ENCODE data around the gene TMEM18.
"Not testable (repeated sequence)": the region's sequence is repeated elsewhere in the genome, so short reads cannot be mapped to it uniquely, and the experiment has no call there.

Gene TMEM18

DNA sequence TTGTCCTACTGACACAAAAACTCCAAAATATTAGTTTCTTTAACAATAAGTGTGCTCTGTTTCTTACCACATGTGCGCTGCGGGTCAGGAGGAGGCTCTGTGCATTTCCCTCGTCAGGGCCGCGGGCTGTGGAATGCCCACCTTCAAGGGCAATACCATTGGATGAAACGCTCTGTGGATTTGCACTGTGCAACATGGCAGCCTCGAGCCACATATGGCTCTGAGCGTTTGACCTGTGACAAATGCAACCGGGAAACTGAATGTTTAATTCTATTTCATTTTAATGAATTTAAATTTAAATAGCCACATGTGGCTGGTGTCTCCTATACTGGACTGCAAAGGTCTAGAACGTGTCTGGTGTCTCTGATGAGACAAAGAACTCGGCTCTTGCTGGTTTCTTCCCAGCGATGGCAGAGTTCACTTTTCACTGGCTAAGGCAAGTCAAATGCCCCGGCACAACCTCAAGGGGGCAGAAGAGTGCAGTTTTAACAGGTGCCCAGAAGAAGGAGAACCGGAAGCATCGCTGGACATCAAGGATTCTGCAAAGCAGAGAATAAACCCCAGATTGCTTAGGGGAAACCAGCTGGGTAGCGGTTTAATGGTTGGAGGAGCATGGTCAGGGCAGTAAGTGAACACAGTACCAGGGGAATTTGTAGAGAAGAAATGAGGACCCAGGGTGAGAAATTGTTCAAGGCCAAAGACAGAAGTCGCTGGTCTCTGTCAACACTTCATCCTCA, 37.0 kb upstream of the TMEM18 start:
- H3K27me3 ChIP-seq (ENCODE audit: insufficient read depth, low read length): no peaks in the 10 kb centered on the region
- no peak overlapping the region for H3K9ac ChIP-seq (ENCODE audit: low read depth, low read length)
- no peaks in the 10 kb centered on the region for H3K36me3 ChIP-seq (ENCODE audit: insufficient read depth, low read length)
- 72% methylated on average over 17 of the region's 17 CpGs for WGBS
- H3K9me3 ChIP-seq (ENCODE audit: insufficient read depth, low read depth, low read length): no peaks in the 10 kb centered on the region
- no peak overlapping the region for H3K27ac ChIP-seq (ENCODE audit: low read depth, low read length)
- no peak overlapping the region for H3K4me3 ChIP-seq (ENCODE audit: low read length)
- peaks cover 10% of the 10 kb centered on the region; the same call in 1 of the 2 replicates for H3K4me1 ChIP-seq (ENCODE audit: insufficient read depth, low read length)

GRCh38 chr2:710867-711665, 33.9 kb upstream of the TMEM18 start:
- Histone ChIP-seq H3K4me3 (ENCODE audit: low read length) (no peak overlapping the region), H3K36me3 (ENCODE audit: insufficient read depth, low read length) (no peaks in the 10 kb centered on the region), H3K4me1 (ENCODE audit: insufficient read depth, low read length) (peaks cover 6% of the 10 kb centered on the region; the same call in 1 of the 2 replicates), H3K9me3 (ENCODE audit: insufficient read depth, low read depth, low read length) (no peaks in the 10 kb centered on the region), H3K27ac (ENCODE audit: low read depth, low read length) (no peak overlapping the region), H3K9ac (ENCODE audit: low read depth, low read length) (no peak overlapping the region), H3K27me3 (ENCODE audit: insufficient read depth, low read length) (no peaks in the 10 kb centered on the region)
- 94% methylated on average over 4 of the region's 5 CpGs for WGBS

GRCh38 chr2:709138-709765, 32.0 kb upstream of the TMEM18 start:
- Histone ChIP-seq H3K36me3 (ENCODE audit: insufficient read depth, low read length) (no peaks in the 10 kb centered on the region), H3K27ac (ENCODE audit: low read depth, low read length) (no peak overlapping the region), H3K4me1 (ENCODE audit: insufficient read depth, low read length) (no peaks in the 10 kb centered on the region), H3K27me3 (ENCODE audit: insufficient read depth, low read length) (no peaks in the 10 kb centered on the region), H3K4me3 (ENCODE audit: low read length) (no peak overlapping the region), H3K9me3 (ENCODE audit: insufficient read depth, low read depth, low read length) (no peaks in the 10 kb centered on the region), H3K9ac (ENCODE audit: low read depth, low read length) (no peak overlapping the region)
- 89% methylated on average over 23 of the region's 23 CpGs for WGBS

DNA sequence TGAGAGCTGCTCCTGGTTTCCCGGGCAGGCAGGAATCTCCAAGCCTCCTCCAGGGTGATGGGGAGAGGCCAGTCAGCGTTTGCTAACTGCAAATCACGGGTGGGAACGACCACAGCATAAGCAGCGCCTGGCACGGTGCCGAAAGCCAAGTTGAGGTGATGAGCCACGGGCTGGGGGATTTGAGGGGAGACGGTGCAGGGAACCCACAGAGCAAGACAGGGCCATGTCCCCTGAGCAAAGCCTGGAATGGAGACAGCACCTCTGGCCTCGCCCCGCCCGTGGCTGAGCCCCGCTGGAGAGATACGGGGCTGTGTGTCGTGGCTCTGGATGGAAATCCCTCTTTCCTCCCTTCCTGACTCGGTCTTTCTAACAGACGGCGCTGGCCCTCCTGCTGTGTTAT, 31.5 kb upstream of the TMEM18 start:
- no peak overlapping the region for H3K9ac ChIP-seq (ENCODE audit: low read depth, low read length)
- H3K9me3 ChIP-seq (ENCODE audit: insufficient read depth, low read depth, low read length): no peaks in the 10 kb centered on the region
- 88% methylated on average over 18 of the region's 18 CpGs for WGBS
- H3K4me3 ChIP-seq (ENCODE audit: low read length): no peak overlapping the region
- no peaks in the 10 kb centered on the region for H3K27me3 ChIP-seq (ENCODE audit: insufficient read depth, low read length)
- H3K27ac ChIP-seq (ENCODE audit: low read depth, low read length): no peak overlapping the region
- no peaks in the 10 kb centered on the region for H3K4me1 ChIP-seq (ENCODE audit: insufficient read depth, low read length)
- no peaks in the 10 kb centered on the region for H3K36me3 ChIP-seq (ENCODE audit: insufficient read depth, low read length)

- Histone ChIP-seq H3K9me3 (ENCODE audit: insufficient read depth, low read depth, low read length) (no peaks in the 10 kb centered on the region), H3K27me3 (ENCODE audit: insufficient read depth, low read length) (no peaks in the 10 kb centered on the region), H3K9ac (ENCODE audit: low read depth, low read length) (no peak overlapping the region), H3K4me3 (ENCODE audit: low read length) (no peak overlapping the region), H3K36me3 (ENCODE audit: insufficient read depth, low read length) (no peaks in the 10 kb centered on the region), H3K27ac (ENCODE audit: low read depth, low read length) (no peak overlapping the region), H3K4me1 (ENCODE audit: insufficient read depth, low read length) (no peaks in the 10 kb centered on the region)
- WGBS: 93% methylated on average over 7 of the region's 7 CpGs
Observed at GRCh38 chr2:705971-706511, 28.8 kb upstream of the TMEM18 start.

DNA sequence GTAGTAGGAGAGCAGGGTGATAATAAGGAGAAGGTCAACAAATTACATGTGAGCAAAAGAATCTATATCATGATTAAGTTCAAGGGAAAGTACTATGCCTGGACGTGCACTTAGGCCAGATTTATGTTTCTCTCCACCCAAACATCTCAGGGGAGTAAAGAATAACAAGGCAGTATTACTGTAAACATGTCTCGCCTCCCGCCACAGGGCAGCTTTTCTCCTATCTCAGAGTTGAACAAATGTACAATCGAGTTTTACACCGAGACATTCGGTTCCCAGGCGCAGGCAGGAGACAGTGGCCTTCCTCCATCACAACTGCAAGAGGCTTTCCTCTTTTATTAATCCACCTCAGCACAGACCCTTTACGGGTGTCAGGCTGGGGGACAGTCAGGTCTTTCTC, 25.6 kb upstream of the TMEM18 start:
- not testable (repeated sequence) for H3K9me3 ChIP-seq (ENCODE audit: insufficient read depth, low read depth, low read length); H3K4me3 ChIP-seq (ENCODE audit: low read length); H3K36me3 ChIP-seq (ENCODE audit: insufficient read depth, low read length); H3K27ac ChIP-seq (ENCODE audit: low read depth, low read length); H3K27me3 ChIP-seq (ENCODE audit: insufficient read depth, low read length); H3K4me1 ChIP-seq (ENCODE audit: insufficient read depth, low read length); H3K9ac ChIP-seq (ENCODE audit: low read depth, low read length)
- WGBS: 89% methylated on average over 7 of the region's 8 CpGs

- Histone ChIP-seq H3K27ac (ENCODE audit: low read depth, low read length) (no peak overlapping the region), H3K27me3 (ENCODE audit: insufficient read depth, low read length) (no peaks in the 10 kb centered on the region)
Observed at GRCh38 chr2:696999-697627, 19.9 kb upstream of the TMEM18 start.

GRCh38 chr2:696463-696862, 19.3 kb upstream of the TMEM18 start:
- Histone ChIP-seq H3K27me3 (ENCODE audit: insufficient read depth, low read length) (no peaks in the 10 kb centered on the region), H3K4me3 (ENCODE audit: low read length) (no peak overlapping the region), H3K27ac (ENCODE audit: low read depth, low read length) (no peak overlapping the region), H3K36me3 (ENCODE audit: insufficient read depth, low read length) (no peaks in the 10 kb centered on the region), H3K9me3 (ENCODE audit: insufficient read depth, low read depth, low read length) (peaks cover 7% of the 10 kb centered on the region; the same call in 1 of the 2 replicates), H3K4me1 (ENCODE audit: insufficient read depth, low read length) (no peaks in the 10 kb centered on the region), H3K9ac (ENCODE audit: low read depth, low read length) (no peak overlapping the region)
- WGBS: 95% methylated on average over 5 of the region's 5 CpGs

More at GRCh38 chr2:696999-697627, 19.9 kb upstream of the TMEM18 start:
- no peaks in the 10 kb centered on the region for H3K4me1 ChIP-seq (ENCODE audit: insufficient read depth, low read length)
- H3K9me3 ChIP-seq (ENCODE audit: insufficient read depth, low read depth, low read length): peaks cover 7% of the 10 kb centered on the region; the same call in 1 of the 2 replicates
- H3K9ac ChIP-seq (ENCODE audit: low read depth, low read length): no peak overlapping the region
- H3K4me3 ChIP-seq (ENCODE audit: low read length): no peak overlapping the region
- WGBS: 89% methylated on average over 11 of the region's 11 CpGs
- no peaks in the 10 kb centered on the region for H3K36me3 ChIP-seq (ENCODE audit: insufficient read depth, low read length)

DNA sequence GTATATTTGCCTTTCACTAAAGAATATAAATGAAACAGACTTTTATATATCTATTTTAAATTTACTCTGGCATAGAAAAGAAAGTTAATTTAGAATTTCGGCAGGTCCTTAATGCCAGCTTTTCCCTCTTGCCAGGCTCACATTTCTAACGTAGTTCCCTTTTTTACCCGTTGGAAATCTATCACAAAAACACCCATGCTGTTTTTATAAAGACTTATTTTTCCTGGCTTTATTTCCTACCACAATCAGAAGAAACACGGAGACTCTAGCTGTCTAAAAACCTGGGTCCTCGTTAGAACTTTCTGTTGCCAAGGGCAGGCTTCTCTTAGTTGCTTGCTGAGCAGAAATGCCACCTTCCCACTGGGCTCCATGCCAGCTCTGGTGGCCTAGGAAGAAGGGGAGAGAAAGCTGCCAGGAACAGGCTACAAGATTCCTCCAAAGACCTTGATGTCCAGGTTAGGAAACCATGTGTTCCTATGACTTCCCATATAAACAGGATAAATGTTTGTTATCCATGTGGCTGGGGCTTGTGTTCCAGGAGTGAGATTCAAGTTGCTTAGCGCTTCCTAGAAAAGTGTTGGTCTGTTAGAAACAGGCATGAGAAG, 17.8 kb upstream of the TMEM18 start:
- Histone ChIP-seq H3K4me3 (ENCODE audit: low read length) (no peak overlapping the region), H3K9me3 (ENCODE audit: insufficient read depth, low read depth, low read length) (peaks cover 5% of the 10 kb centered on the region; the same call in 1 of the 2 replicates), H3K9ac (ENCODE audit: low read depth, low read length) (no peak overlapping the region), H3K27me3 (ENCODE audit: insufficient read depth, low read length) (no peaks in the 10 kb centered on the region), H3K4me1 (ENCODE audit: insufficient read depth, low read length) (no peaks in the 10 kb centered on the region), H3K27ac (ENCODE audit: low read depth, low read length) (no peak overlapping the region), H3K36me3 (ENCODE audit: insufficient read depth, low read length) (no peaks in the 10 kb centered on the region)
- WGBS: 91% methylated on average over 6 of the region's 6 CpGs

DNA sequence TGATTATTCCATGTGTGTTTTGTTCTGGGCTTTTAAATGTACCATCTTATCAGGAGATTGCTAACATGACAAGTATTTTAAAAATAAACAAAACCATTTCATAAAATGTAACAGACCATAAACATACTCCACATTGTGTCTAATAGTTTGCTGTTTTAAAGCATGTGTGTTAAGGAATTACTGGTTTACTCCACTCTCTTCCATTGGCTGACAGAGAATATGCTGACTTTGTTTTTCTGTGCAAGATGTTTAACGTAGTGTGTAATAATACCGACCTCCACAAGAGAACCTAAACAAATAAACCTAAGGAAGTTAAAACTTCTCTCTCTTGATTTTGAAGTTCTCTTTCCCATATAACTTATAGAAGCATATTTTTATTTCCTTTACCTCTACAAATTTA, 17.0 kb upstream of the TMEM18 start:
- H3K27ac ChIP-seq (ENCODE audit: low read depth, low read length): no peak overlapping the region
- H3K4me3 ChIP-seq (ENCODE audit: low read length): no peak overlapping the region
- no peak overlapping the region for H3K9ac ChIP-seq (ENCODE audit: low read depth, low read length)
- H3K27me3 ChIP-seq (ENCODE audit: insufficient read depth, low read length): no peaks in the 10 kb centered on the region
- no peaks in the 10 kb centered on the region for H3K36me3 ChIP-seq (ENCODE audit: insufficient read depth, low read length)
- 100% methylated on average over 1 of the region's 2 CpGs for WGBS
- H3K9me3 ChIP-seq (ENCODE audit: insufficient read depth, low read depth, low read length): no peaks in the 10 kb centered on the region
- no peaks in the 10 kb centered on the region for H3K4me1 ChIP-seq (ENCODE audit: insufficient read depth, low read length)
